Dendritic cell treated with granulocyte-macrophage colony-stimulating factor and Interleukin-4, amounts not matched to agents 40 ng/mL and 50 ng/mL, for 4 days (primary cell): ENCODE data around the gene GPX8.

Experiments
- H3K27ac Mint-ChIP-seq: one replicate; pipeline ENCODE4 v1.8.0; 2022; ENCODE audit warnings: mild to moderate bottlenecking, mixed read lengths
- H3K27me3 Mint-ChIP-seq: one replicate; pipeline ENCODE4 v1.8.0; 2022; ENCODE audit warnings: mild to moderate bottlenecking, mixed read lengths
- H3K36me3 Mint-ChIP-seq: one replicate; pipeline ENCODE4 v1.8.0; 2022; ENCODE audit warnings: low read depth, mixed read lengths
- H3K4me1 Mint-ChIP-seq: one replicate; pipeline ENCODE4 v1.8.0; 2022; ENCODE audit warnings: low read depth, mixed read lengths
- H3K4me3 Mint-ChIP-seq: one replicate; pipeline ENCODE4 v1.8.0; 2022; ENCODE audit warnings: mild to moderate bottlenecking, moderate library complexity, mixed read lengths
- H3K9me3 Mint-ChIP-seq: one replicate; pipeline ENCODE4 v1.8.0; 2022; ENCODE audit warnings: mixed read lengths
- intact Hi-C: fragments of 100-400 bp; cut with micrococcal nuclease; formaldehyde crosslinking; loops from one replicate; pipeline ENCODE4 v1.15.0; 2022

The GPX8 gene

GRCh38 chr5:55180016-55180415 lies 20.0 kb downstream of the GPX8 start:
- Mint-ChIP-seq H3K27ac (no peak overlapping the region), H3K36me3 (no peaks in the 10 kb centered on the region), H3K4me1 (peaks cover 15% of the 10 kb centered on the region), H3K9me3 (no peaks in the 10 kb centered on the region), H3K4me3 (no peak overlapping the region), H3K27me3 (peaks cover 61% of the 10 kb centered on the region)
- intact Hi-C loops, result no loop called here

DNA sequence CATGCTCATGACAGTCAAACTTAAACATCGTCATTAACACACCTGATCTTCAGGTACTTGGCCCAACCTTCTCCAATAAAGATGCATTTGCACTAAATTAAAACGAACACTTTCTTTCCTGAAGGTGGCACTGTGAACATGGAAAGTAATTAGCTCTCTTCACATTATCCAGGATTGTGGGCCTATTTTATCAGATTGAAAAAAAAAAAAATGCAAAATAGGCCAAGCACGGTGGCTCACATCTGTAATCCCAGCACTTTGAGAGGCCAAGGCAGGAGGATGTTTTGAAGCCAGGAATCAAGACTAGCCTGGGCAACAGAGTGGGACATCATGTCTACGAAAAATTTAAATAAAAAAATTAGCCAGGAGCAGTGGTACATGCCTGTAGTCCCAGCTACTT lies 27.4 kb downstream of the GPX8 start:
- Mint-ChIP-seq H3K4me3 (no peak overlapping the region), H3K27me3 (peaks cover 43% of the 10 kb centered on the region), H3K9me3 (no peaks in the 10 kb centered on the region), H3K27ac (no peak overlapping the region), H3K4me1 (peaks cover 4% of the 10 kb centered on the region), H3K36me3 (no peaks in the 10 kb centered on the region)
- intact Hi-C loops, result no loop called here

DNA sequence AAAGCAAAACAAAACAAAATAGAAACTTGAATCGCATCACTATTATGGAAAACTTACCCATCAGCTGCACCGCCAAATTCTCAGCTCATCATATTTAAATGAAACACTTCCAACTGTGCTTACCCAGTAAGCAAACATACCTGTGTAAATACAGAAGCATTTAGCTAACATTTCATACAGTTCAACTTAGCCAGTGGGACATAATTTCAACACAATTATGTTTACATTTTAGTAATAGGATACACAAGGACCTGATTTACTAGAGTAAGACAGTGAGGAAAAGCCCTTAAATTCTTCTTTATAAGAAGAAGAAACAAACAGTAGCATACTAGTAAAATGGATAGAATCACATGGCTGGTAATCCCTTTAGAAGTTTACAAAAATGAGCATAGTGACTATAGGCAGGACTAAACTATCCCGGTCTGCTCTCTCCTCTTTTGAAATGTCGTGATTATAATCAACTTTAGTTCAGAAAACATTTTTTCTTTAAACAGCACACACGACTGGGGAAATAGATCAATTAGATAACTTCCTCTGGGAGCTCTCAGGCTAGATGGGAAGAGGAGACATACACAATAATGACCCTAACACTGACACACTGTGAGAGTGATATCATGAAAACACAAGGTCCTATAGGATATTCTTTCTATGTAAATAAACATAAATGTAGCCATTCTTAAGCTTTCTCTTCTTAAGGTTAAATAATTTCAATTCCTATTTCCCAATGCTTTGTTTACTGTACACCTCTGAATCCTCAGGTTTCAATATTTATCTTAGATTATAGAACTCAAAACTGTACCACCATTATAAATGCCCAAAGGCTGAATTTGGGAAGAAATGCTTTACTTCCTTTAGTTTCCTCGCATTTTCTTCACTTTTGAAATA lies 28.9 kb downstream of the GPX8 start:
- no peaks in the 10 kb centered on the region for H3K9me3 Mint-ChIP-seq
- no peak overlapping the region for H3K27ac Mint-ChIP-seq
- peaks cover 4% of the 10 kb centered on the region for H3K4me1 Mint-ChIP-seq
- peaks cover 52% of the 10 kb centered on the region for H3K27me3 Mint-ChIP-seq
- intact Hi-C loops, result no loop called here
- H3K36me3 Mint-ChIP-seq, result no peaks in the 10 kb centered on the region
- H3K4me3 Mint-ChIP-seq, result no peak overlapping the region

- peaks cover 4% of the 10 kb centered on the region for H3K4me1 Mint-ChIP-seq
Measured at GRCh38 chr5:55191165-55191564, 31.2 kb downstream of the GPX8 start.

GRCh38 chr5:55205001-55205400 lies 45.0 kb downstream of the GPX8 start:
- intact Hi-C loops, result no loop called here
- Mint-ChIP-seq H3K27me3 (peaks cover 32% of the 10 kb centered on the region), H3K9me3 (no peaks in the 10 kb centered on the region), H3K36me3 (no peaks in the 10 kb centered on the region), H3K4me3 (no peak overlapping the region), H3K4me1 (peaks cover 5% of the 10 kb centered on the region), H3K27ac (no peak overlapping the region)

More at GRCh38 chr5:55191165-55191564, 31.2 kb downstream of the GPX8 start:
- intact Hi-C loops, result no loop called here
- no peak overlapping the region for H3K4me3 Mint-ChIP-seq
- H3K36me3 Mint-ChIP-seq, result no peaks in the 10 kb centered on the region
- H3K27me3 Mint-ChIP-seq, result peaks cover 45% of the 10 kb centered on the region
- no peak overlapping the region for H3K27ac Mint-ChIP-seq
- H3K9me3 Mint-ChIP-seq, result no peaks in the 10 kb centered on the region

DNA sequence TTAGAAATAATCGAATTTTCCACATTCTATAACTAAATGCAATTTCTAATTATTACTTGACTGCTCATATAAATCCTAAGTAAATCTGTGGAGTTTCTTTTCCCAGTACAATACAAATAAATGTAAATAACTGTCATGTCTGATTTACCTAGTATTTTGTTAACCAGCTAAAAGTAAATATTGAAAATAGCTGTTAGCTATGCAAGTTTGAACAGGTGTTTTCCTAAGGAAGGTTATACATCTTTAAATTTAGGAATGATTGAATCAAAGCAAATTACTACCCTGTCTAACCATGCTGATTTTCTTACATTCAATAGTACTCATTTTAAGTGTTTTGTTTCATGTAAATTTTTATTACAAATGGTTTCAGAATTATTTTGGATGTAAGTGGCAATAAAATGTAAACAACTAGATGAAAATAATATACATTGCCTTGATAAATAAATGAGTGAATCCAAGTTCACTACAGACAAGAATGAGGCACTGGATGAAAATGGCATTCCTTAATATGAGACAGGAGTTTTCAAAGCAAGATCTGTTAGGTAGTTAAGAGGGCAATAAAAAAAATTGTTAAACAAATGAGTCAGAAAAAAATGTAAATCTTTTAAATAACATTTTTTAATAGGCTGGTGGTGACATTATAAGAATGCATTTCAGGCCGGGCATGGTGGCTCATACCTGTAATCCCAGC lies 51.4 kb downstream of the GPX8 start:
- no peaks in the 10 kb centered on the region for H3K36me3 Mint-ChIP-seq
- peaks cover 5% of the 10 kb centered on the region for H3K4me1 Mint-ChIP-seq
- H3K4me3 Mint-ChIP-seq, result no peak overlapping the region
- no peak overlapping the region for H3K27ac Mint-ChIP-seq
- intact Hi-C loops, result no loop called here
- no peaks in the 10 kb centered on the region for H3K9me3 Mint-ChIP-seq
- H3K27me3 Mint-ChIP-seq, result peaks cover 34% of the 10 kb centered on the region
